ENCODE data around the gene ADAT3. TPM values are rescaled to one million over a fixed set of nuclear protein-coding genes. Genes with fewer than 3 reads are reported as not detected.

Gene ADAT3
- total and polyA plus RNA-seq, 2 donors (not counting 1 experiment from before 2014, with no cell fraction given): 5.3 to 13.4 TPM

DNA sequence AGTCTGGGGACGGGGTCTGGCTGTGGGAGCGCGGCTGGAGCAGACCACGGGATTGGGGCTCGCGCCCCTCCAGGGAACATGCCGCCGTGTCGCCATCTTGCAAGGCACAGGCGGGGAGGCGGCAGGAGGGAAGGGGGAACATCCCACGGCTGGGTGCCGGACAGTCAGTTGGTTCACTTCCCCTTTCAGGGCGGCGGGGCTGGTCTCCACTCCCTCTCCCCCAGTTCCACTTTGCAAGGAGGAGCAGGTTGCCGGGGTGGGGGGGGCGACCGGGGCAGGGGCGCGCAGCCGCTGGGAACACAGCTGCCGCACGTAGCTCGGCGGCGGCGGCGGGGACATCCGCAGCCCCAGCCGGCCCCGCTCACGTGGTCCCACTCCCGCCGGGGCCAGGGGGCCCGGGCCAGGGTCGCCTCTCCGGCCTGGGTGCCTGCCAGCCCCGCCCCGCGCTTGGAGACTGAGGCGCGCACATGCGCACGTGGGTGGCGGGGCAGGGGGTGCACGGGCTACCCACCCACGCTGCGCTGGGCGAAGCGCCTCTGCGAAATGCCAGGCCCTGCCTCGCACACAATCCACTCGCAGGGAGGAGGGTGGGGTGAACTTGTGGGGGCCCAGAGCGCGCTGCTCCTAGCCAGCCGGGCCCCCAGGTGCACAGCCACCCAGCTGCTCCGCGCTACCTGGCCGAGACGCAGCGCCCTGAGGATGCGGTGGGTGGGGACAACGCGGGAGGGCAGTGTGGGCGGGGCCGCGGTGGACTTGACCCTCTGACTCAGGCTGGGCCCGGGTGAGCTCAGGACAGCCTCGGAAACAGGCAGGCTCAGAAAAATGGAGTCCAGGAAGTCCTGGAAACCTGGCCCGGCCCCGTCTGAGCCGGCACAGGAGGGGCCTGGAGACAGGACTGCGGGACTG lies 48.2 kb upstream of the ADAT3 start:
- no peaks in the 10 kb centered on the region for H3K9me3 ChIP-seq (ENCODE audit: control extremely low read depth in 1 of 3, control insufficient read depth in 2 of 3, insufficient read depth in 1 of 3, low read length in 2 of 3)
- H2AFZ ChIP-seq (ENCODE audit: insufficient read depth, low read depth, low read length, poor library complexity, severe bottlenecking): no peak overlapping the region
- no peaks in the 10 kb centered on the region for H3K27me3 ChIP-seq (replicated peaks in 1 of 4; ENCODE audit: control extremely low read depth in 1 of 4, control insufficient read depth in 3 of 4, insufficient read depth in 4 of 4, low read length in 3 of 4)
- peak overlapping the region; percentile 83 for H3K4me3 Mint-ChIP-seq
- H3K27me3 Mint-ChIP-seq: no peaks in the 10 kb centered on the region
- ATAC-seq (ENCODE audit: low read depth) (peak; percentile 37), DNase-seq (peak; percentile 83)
- peak overlapping the region in 4 of 5 experiments; percentile 61 to 70 (median 64) for H3K4me3 ChIP-seq (ENCODE audit: control extremely low read depth in 1 of 5, extremely low read depth in 1 of 5, insufficient read depth in 1 of 5, low read depth in 2 of 5, low read length in 4 of 5)
- peaks cover 0 to 4% of the 10 kb centered on the region in 2 experiments for H3K36me3 ChIP-seq (replicated peaks in 1 of 2; ENCODE audit: control extremely low read depth in 1 of 2, control insufficient read depth in 1 of 2, extremely low read depth in 1 of 2, insufficient read depth in 2 of 2, low read length in 1 of 2)
- WGBS (ENCODE audit: insufficient coverage): under 1% methylated on average over 68 of the region's 73 CpGs
- H3K27ac Mint-ChIP-seq: peak overlapping the region; percentile 87
- peak overlapping the region; percentile 75 to 79 for H3K27ac ChIP-seq (ENCODE audit: low read length in 2 of 2)
- H3K79me2 ChIP-seq (ENCODE audit: control insufficient read depth, insufficient read depth, low read length): peaks cover 81% of the 10 kb centered on the region
- POLR2A ChIA-PET: interaction anchor here (0.6 to 1.9 kb wide), 7 partner anchors 7 to 765 kb away, joined by 3 to 6 read pairs (median 4); partner anchors contain the start of genes CIRBP and REXO1
- H3K4me2 ChIP-seq (replicated peaks; ENCODE audit: low read depth, low read length, poor library complexity, severe bottlenecking): peak overlapping the region; percentile 97
- no peak for TF ChIP-seq EZH2 (IDR thresholded peaks at IDR 0.05; ENCODE audit: borderline replicate concordance, insufficient read depth, low read depth, low read length, poor library complexity, severe bottlenecking)
- TF ChIP-seq CTCF (IDR thresholded peaks at IDR 0.05): no peak
- H4K20me1 ChIP-seq (ENCODE audit: control insufficient read depth, insufficient read depth, low read length, poor library complexity, severe bottlenecking): peaks cover 95% of the 10 kb centered on the region
- CTCF ChIA-PET: interaction anchor here (0.9 to 1.8 kb wide), 3 partner anchors 8 to 76 kb away, joined by 4 to 5 read pairs (median 4); no protein-coding TSS in a partner anchor
- H3K4me1 ChIP-seq (ENCODE audit: control insufficient read depth in 2 of 2, insufficient read depth in 2 of 2, low read length in 2 of 2): peaks cover 72 to 91% of the 10 kb centered on the region in 2 donors
- intact Hi-C loops (cut with micrococcal nuclease): loop anchor here (1.0 kb wide), 1 partner anchor 7 kb away; no protein-coding TSS in a partner anchor
- H3K9ac ChIP-seq (ENCODE audit: low read length): peak overlapping the region; percentile 74
- peaks cover 69% of the 10 kb centered on the region for H3K4me1 Mint-ChIP-seq
- no peaks in the 10 kb centered on the region for H3K9me3 Mint-ChIP-seq (ENCODE audit: insufficient read depth)
